ENCODE data around the gene LRRC52. TPM values are rescaled to one million over a fixed set of nuclear protein-coding genes. Genes with fewer than 3 reads are reported as not detected.

The LRRC52 gene
- total RNA-seq, 1 donor from 2014 or later, result not detected

DNA sequence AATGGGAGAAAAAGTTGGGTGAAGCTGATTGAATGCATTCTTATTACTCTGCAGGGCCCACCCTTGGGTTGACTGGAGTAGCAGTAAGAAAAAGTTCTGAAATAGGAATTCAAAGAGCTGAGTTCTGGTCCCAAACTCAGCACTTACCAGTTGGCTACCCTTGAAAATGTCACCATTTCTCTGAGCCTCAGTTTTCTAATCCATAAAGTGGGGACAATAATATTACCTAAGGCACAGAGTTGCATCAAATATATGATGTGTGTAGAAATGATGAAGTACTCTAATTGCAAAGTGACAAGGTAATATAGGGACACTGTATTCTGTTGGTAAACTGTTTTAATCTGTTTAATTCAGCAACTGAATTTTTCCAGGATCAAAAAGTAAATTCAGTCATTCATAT is 1.2 kb downstream of the LRRC52 start:
- Histone ChIP-seq H3K27ac (no peak overlapping the region), H3K36me3 (no peaks in the 10 kb centered on the region), H3K27me3 (no peaks in the 10 kb centered on the region), H3K9me3 (no peaks in the 10 kb centered on the region), H3K4me3 (no peak overlapping the region), H3K4me1 (peaks cover 4% of the 10 kb centered on the region)
- no peak for TF ChIP-seq POLR2AphosphoS5 (IDR thresholded peaks at IDR 0.05; ENCODE audit: insufficient read depth in 1 of 2, low read depth in 1 of 2)
- TF ChIP-seq, protein P1, sequence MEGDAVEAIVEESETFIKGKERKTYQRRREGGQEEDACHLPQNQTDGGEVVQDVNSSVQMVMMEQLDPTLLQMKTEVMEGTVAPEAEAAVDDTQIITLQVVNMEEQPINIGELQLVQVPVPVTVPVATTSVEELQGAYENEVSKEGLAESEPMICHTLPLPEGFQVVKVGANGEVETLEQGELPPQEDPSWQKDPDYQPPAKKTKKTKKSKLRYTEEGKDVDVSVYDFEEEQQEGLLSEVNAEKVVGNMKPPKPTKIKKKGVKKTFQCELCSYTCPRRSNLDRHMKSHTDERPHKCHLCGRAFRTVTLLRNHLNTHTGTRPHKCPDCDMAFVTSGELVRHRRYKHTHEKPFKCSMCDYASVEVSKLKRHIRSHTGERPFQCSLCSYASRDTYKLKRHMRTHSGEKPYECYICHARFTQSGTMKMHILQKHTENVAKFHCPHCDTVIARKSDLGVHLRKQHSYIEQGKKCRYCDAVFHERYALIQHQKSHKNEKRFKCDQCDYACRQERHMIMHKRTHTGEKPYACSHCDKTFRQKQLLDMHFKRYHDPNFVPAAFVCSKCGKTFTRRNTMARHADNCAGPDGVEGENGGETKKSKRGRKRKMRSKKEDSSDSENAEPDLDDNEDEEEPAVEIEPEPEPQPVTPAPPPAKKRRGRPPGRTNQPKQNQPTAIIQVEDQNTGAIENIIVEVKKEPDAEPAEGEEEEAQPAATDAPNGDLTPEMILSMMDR (IDR thresholded peaks at IDR 0.05), result no peak
- no peak for TF ChIP-seq POLR2A (IDR thresholded peaks at IDR 0.05)
- intact Hi-C loops (cut with DNase I), result no loop called here
- no peak for DNase-seq (ENCODE audit: extremely low spot score in 2 of 2)

DNA sequence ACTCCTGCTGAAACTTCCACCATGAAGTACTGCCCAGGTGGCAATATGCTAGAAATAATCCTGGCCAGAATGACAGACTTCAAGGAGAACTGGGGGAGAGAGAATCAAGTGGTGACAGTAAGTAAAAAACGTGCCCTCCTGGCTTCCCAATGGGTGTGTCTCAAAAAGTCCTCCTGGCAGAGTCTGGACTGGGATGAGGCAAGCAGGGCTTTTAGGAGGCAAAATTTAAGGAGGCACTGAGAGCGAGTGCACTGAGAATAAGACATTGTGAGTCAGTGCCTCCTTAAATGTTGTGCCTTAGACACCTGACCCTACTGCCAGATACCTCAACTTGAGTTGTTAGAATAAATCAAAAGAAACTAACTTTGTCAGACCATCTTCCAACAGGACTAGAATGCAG is 2.2 kb downstream of the LRRC52 start:
- DNase-seq (ENCODE audit: extremely low spot score in 2 of 2), result no peak
- no peaks in the 10 kb centered on the region for H3K9me3 ChIP-seq

DNA sequence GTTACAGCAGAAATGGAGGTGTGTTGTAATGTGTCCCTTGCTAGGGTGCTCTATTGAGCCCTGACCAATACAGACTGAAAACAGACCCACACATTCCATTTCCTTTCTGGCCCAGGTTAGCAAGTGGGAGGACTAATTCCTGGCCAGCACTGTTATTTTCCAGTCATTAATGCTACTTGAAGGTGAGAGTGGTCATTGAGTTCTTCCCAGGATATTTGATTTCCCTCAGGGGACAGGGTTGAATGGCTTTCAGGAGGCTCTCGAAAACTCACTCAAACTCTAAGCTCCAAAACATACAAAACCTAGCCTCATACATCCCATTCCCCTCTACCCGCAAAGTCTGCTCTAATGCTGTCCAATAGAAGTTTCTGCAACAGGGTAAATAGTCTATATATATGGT is 6.2 kb downstream of the LRRC52 start:
- Histone ChIP-seq H3K9me3 (no peaks in the 10 kb centered on the region), H3K4me3 (no peak overlapping the region), H3K36me3 (no peaks in the 10 kb centered on the region), H3K4me1 (no peaks in the 10 kb centered on the region), H3K27ac (no peak overlapping the region), H3K27me3 (no peaks in the 10 kb centered on the region)
- intact Hi-C loops (cut with DNase I), result no loop called here
- no peak for DNase-seq (ENCODE audit: extremely low spot score in 2 of 2)
- TF ChIP-seq POLR2A (IDR thresholded peaks at IDR 0.05), result no peak

More for the DNA sequence above, 2.2 kb downstream of the LRRC52 start:
- peaks cover 4% of the 10 kb centered on the region for H3K4me1 ChIP-seq
- no peak overlapping the region for H3K27ac ChIP-seq
- no peak overlapping the region for H3K4me3 ChIP-seq
- H3K27me3 ChIP-seq, result no peaks in the 10 kb centered on the region
- intact Hi-C loops (cut with DNase I), result no loop called here
- no peaks in the 10 kb centered on the region for H3K36me3 ChIP-seq
- no peak for TF ChIP-seq POLR2AphosphoS5 (IDR thresholded peaks at IDR 0.05; ENCODE audit: insufficient read depth in 1 of 2, low read depth in 1 of 2)
- TF ChIP-seq POLR2A (IDR thresholded peaks at IDR 0.05), result no peak
- TF ChIP-seq, protein P1 (IDR thresholded peaks at IDR 0.05), result no peak

DNA sequence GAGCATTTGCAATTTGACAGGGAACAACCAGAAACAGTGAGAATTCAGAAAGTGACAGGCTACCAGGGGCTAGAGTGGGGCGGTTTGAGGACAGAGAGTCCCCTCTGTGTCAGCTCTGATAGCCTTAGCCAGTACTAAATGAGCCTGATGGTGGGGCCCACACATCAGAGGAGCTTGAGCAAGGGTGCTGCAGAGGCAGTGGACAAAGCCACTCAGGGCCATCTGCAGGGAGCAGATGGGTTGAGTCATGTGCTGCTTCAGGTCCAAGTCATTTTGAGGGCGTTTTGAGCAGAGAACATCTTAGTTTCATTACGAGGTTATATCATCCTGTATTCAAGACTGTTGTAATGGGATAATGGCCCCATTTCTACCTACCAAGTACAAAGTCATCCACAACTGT is 7.7 kb downstream of the LRRC52 start:
- intact Hi-C loops (cut with DNase I), result no loop called here
- H3K4me3 ChIP-seq, result no peak overlapping the region
- H3K27me3 ChIP-seq, result no peaks in the 10 kb centered on the region
- no peak for DNase-seq (ENCODE audit: extremely low spot score in 2 of 2)
- TF ChIP-seq POLR2A (IDR thresholded peaks at IDR 0.05), result no peak
- TF ChIP-seq, protein P1 (IDR thresholded peaks at IDR 0.05), result no peak
- TF ChIP-seq POLR2AphosphoS5 (IDR thresholded peaks at IDR 0.05; ENCODE audit: insufficient read depth in 1 of 2, low read depth in 1 of 2), result no peak
- no peaks in the 10 kb centered on the region for H3K4me1 ChIP-seq
- no peaks in the 10 kb centered on the region for H3K36me3 ChIP-seq
- no peak overlapping the region for H3K27ac ChIP-seq
- H3K9me3 ChIP-seq, result no peaks in the 10 kb centered on the region

DNA sequence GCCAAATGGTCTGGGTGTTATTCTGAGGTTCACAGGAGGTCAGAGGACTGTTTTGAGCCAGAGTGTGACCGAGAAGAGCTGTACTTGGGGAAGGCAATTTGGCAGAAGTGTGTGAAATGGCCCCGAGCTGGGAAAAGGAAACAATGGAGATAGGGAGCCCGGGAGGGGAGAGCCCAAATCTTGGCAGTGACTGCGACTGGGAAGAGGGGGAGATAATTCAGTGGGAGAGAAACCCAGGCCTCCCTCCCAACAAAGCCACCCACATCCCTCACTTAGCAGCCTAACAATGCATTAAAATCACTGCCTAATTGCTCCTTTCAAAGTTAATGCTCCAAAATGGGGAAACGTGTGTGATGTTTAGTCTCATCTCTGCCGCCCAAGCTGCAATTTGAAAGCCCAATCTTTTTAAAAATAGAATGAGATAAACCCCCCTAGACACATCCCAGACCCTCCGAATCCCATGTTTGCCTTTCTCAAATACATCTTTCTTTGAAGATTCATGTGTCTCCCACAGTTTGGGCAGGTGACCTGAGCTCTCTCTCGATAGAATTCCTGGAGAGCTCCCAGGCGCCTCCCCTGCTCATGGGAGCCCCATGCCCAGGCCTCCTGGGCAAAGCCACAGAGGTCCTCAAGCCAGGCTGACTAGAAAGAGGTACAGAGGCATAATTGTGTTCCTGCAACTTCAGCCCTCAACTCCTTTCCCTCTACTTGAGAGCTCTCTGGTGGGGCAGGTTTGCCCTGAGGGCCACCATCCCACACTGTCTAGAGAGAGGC is 17.3 kb downstream of the LRRC52 start:
- Histone ChIP-seq H3K4me3 (no peak overlapping the region), H3K27me3 (no peaks in the 10 kb centered on the region), H3K36me3 (no peaks in the 10 kb centered on the region), H3K9me3 (no peaks in the 10 kb centered on the region), H3K27ac (no peak overlapping the region), H3K4me1 (no peaks in the 10 kb centered on the region)
- intact Hi-C loops (cut with DNase I), result no loop called here
- TF ChIP-seq, protein P1 (IDR thresholded peaks at IDR 0.05), result no peak
- TF ChIP-seq POLR2AphosphoS5 (IDR thresholded peaks at IDR 0.05; ENCODE audit: insufficient read depth in 1 of 2, low read depth in 1 of 2) (no peak), POLR2A (IDR thresholded peaks at IDR 0.05) (no peak)
- no peak for DNase-seq (ENCODE audit: extremely low spot score in 2 of 2)
